ENCODE results near the gene TAF15. TPM values are rescaled to one million over a fixed set of nuclear protein-coding genes. Genes with fewer than 3 reads are reported as not detected.

TAF15 gene
- polyA plus RNA-seq, 1 of the 3 experiments (the other 2 are of a cell fraction) = 78.0 TPM

- H3K4me3 ChIP-seq (ENCODE audit: low read depth in 2 of 2, low read length in 1 of 2) = no peak within 1 kb of the TSS
- H3K36me3 ChIP-seq (replicated peaks in 1 of 2; ENCODE audit: control insufficient read depth in 1 of 2, insufficient read depth in 2 of 2, low read length in 1 of 2) = no peaks in the 10 kb centered on the region
- DNase-seq = no peak
- ChIA-PET CTCF (interaction anchor here (0.5 to 1.1 kb wide), 3 partner anchors 19 to 123 kb away, joined by 3 read pairs; partner anchors contain the start of gene TAF15), POLR2A (no interaction called here)
- no peak within 1 kb of the TSS for H3K27ac ChIP-seq (ENCODE audit: low read depth in 2 of 2, low read length in 1 of 2)
- 42% methylated on average over 3 of the region's 3 CpGs for WGBS (ENCODE audit: low lambda C conversion rate)
- H3K9me2 ChIP-seq = no peaks in the 10 kb centered on the region
- no peak within 1 kb of the TSS for H3K9ac ChIP-seq
- H2AFZ ChIP-seq (ENCODE audit: low read depth) = no peak within 1 kb of the TSS
- no peaks in the 10 kb centered on the region for H3K9me3 ChIP-seq
- no peaks in the 10 kb centered on the region for H4K20me1 ChIP-seq (ENCODE audit: insufficient read depth)
- H3K4me1 ChIP-seq (ENCODE audit: control insufficient read depth in 1 of 2, insufficient read depth in 2 of 2, low read depth in 1 of 2, low read length in 1 of 2) = peaks cover 0 to 3% of the 10 kb centered on the region in 2 experiments; a peak in 1 of 4 replicates
- no peaks in the 10 kb centered on the region for H3K27me3 ChIP-seq (ENCODE audit: insufficient read depth)
- H3K79me2 ChIP-seq (ENCODE audit: insufficient read depth) = no peaks in the 10 kb centered on the region
- H3K4me2 ChIP-seq = no peak within 1 kb of the TSS
- no peak for TF ChIP-seq POLR2AphosphoS5 (IDR thresholded peaks at IDR 0.05; ENCODE audit: low read depth, low read length)
- TF ChIP-seq ELF1 (IDR thresholded peaks at IDR 0.05) = no peak
- TF ChIP-seq RAD21 (IDR thresholded peaks at IDR 0.05; ENCODE audit: low read length) = no peak
- TF ChIP-seq SMC3 (IDR thresholded peaks at IDR 0.05; ENCODE audit: low read depth, low read length) = no peak
- TF ChIP-seq SIN3A (IDR thresholded peaks at IDR 0.05; ENCODE audit: borderline replicate concordance, low read depth, low read length) = no peak
- TF ChIP-seq FOXJ3 (CRISPR knock-in tag; IDR thresholded peaks at IDR 0.05) = no peak
- no peak for TF ChIP-seq CTCF (IDR thresholded peaks at IDR 0.05)
- no peak for TF ChIP-seq RXRA (IDR thresholded peaks at IDR 0.05; ENCODE audit: borderline replicate concordance, low read depth)
- H3F3A ChIP-seq (replicated peaks; ENCODE audit: insufficient read depth) = no peaks in the 10 kb centered on the region
Measured at GRCh38 chr17:35868737-35869136, 59.5 kb downstream of the TAF15 start, which contains the start of gene HEATR9. Gene HEATR9 (minus strand): TSS chr17:35868891. CDS start chr17:35868742, 149 bp downstream.

GRCh38 chr17:35870906-35871819 lies 61.9 kb downstream of the TAF15 start:
- Histone ChIP-seq H2AFZ (ENCODE audit: low read depth) (no peak overlapping the region), H4K20me1 (ENCODE audit: insufficient read depth) (no peaks in the 10 kb centered on the region), H3K9ac (no peak overlapping the region), H3K4me3 (ENCODE audit: low read depth in 2 of 2, low read length in 1 of 2) (no peak overlapping the region), H3K79me2 (ENCODE audit: insufficient read depth) (no peaks in the 10 kb centered on the region), H3K27me3 (ENCODE audit: insufficient read depth) (no peaks in the 10 kb centered on the region), H3K36me3 (replicated peaks in 1 of 2; ENCODE audit: control insufficient read depth in 1 of 2, insufficient read depth in 2 of 2, low read length in 1 of 2) (no peaks in the 10 kb centered on the region), H3F3A (replicated peaks; ENCODE audit: insufficient read depth) (no peaks in the 10 kb centered on the region), H3K4me1 (ENCODE audit: control insufficient read depth in 1 of 2, insufficient read depth in 2 of 2, low read depth in 1 of 2, low read length in 1 of 2) (peaks cover 0 to 3% of the 10 kb centered on the region in 2 experiments; a peak in 1 of 4 replicates), H3K9me2 (no peaks in the 10 kb centered on the region), H3K27ac (ENCODE audit: low read depth in 2 of 2, low read length in 1 of 2) (no peak overlapping the region), H3K4me2 (no peak overlapping the region), H3K9me3 (no peaks in the 10 kb centered on the region)
- no peak for DNase-seq
- CTCF ChIA-PET = interaction anchor here (0.9 to 1.2 kb wide), 2 partner anchors 124 to 612 kb away, joined by 3 read pairs; no protein-coding TSS in a partner anchor
- TF ChIP-seq MEF2A (IDR thresholded peaks at IDR 0.05; ENCODE audit: borderline replicate concordance, low read depth) (no peak), TEAD4 (IDR thresholded peaks at IDR 0.05; ENCODE audit: borderline replicate concordance, insufficient read depth) (no peak), TAF1 (IDR thresholded peaks at IDR 0.05; ENCODE audit: borderline replicate concordance, low read depth, low read length) (no peak), FOXM1 (IDR thresholded peaks at IDR 0.05; ENCODE audit: low read depth) (no peak), SMC3 (IDR thresholded peaks at IDR 0.05; ENCODE audit: low read depth, low read length) (no peak), ZBTB33 (IDR thresholded peaks at IDR 0.05; ENCODE audit: borderline replicate concordance, low read depth) (no peak), CTCF (IDR thresholded peaks at IDR 0.05) (no peak), MAX (IDR thresholded peaks at IDR 0.05; ENCODE audit: low read depth) (no peak), YY1 (IDR thresholded peaks at IDR 0.05; ENCODE audit: low read depth) (no peak)
- WGBS (ENCODE audit: low lambda C conversion rate) = 70% methylated on average over 8 of the region's 8 CpGs
- POLR2A ChIA-PET = no interaction called here
